Liver (tissue), 9 donors: Measurements from ENCODE around the gene NOP9. TPM values are rescaled to one million over a fixed set of nuclear protein-coding genes. Genes with fewer than 3 reads are reported as not detected.

ENCODE experiments used
- DNase-seq: peaks from one replicate; pipeline ENCODE4 v3.0.0-alpha.2; 2017; ENCODE audit warnings: low spot score
- H3K27ac ChIP-seq, 2 donors: one replicate each; pipeline ENCODE4 v1.7.0; 2013; ENCODE audit warnings: inconsistent platforms in 2 of 2, low read length in 2 of 2, control low read depth in 1 of 2, low read depth in 1 of 2, mild to moderate bottlenecking in 1 of 2
- H3K27me3 ChIP-seq, 4 donors: one replicate each; pipeline versions ENCODE4 v1.6.1 to v1.7.0; 2013; ENCODE audit warnings: low read length in 3 of 4, inconsistent platforms in 1 of 4, mild to moderate bottlenecking in 1 of 4, moderate library complexity in 1 of 4; ENCODE audit not compliant: control insufficient read depth in 4 of 4, insufficient read depth in 4 of 4
- H3K36me3 ChIP-seq, 4 donors: one replicate each; pipeline versions ENCODE4 v1.6.1 to v1.7.0; 2013; ENCODE audit warnings: low read length in 3 of 4, mild to moderate bottlenecking in 3 of 4, low read depth in 1 of 4, moderate library complexity in 1 of 4; ENCODE audit not compliant: control insufficient read depth in 4 of 4, insufficient read depth in 3 of 4
- H3K4me1 ChIP-seq, 4 donors: one replicate each; pipeline versions ENCODE4 v1.6.1 to v1.7.0; 2013; ENCODE audit warnings: low read length in 3 of 4, mild to moderate bottlenecking in 3 of 4, moderate library complexity in 1 of 4; ENCODE audit not compliant: control insufficient read depth in 4 of 4, insufficient read depth in 4 of 4
- H3K4me3 ChIP-seq, 3 donors: one replicate each; pipeline versions ENCODE4 v1.6.1 to v1.7.0; 2013; ENCODE audit warnings: low read length in 3 of 3, control low read depth in 1 of 3, low read depth in 1 of 3, mild to moderate bottlenecking in 1 of 3
- H3K9ac ChIP-seq, 2 donors: one replicate each; pipeline ENCODE4 v1.7.0; 2013; ENCODE audit warnings: low read length in 2 of 2, mild to moderate bottlenecking in 2 of 2, moderate library complexity in 2 of 2, control low read depth in 1 of 2, low read depth in 1 of 2
- H3K9me3 ChIP-seq, 4 donors: one replicate each; pipeline versions ENCODE4 v1.6.1 to v1.7.0; 2013; ENCODE audit warnings: low read length in 3 of 4; ENCODE audit not compliant: control insufficient read depth in 4 of 4
- CTCF ChIP-seq: fragments of 150-350 bp; IDR thresholded peaks from 2 replicates; pipeline ENCODE4 v1.5.1; 2017; ENCODE audit warnings: improper control_type of control experiment, low read depth, low read length; ENCODE audit not compliant: missing input control
- EGR1 ChIP-seq, 2 donors: IDR thresholded peaks; 2 replicates each; pipeline ENCODE4 v1.6.1; 2016 to 2018; ENCODE audit warnings: antibody characterized with exemption in 2 of 2, low read depth in 2 of 2
- FOXA1 ChIP-seq: IDR thresholded peaks from 2 replicates; pipeline ENCODE4 v1.6.1; 2016; ENCODE audit warnings: antibody characterized with exemption
- FOXA2 ChIP-seq: IDR thresholded peaks from 2 replicates; pipeline ENCODE4 v1.6.1; 2016; ENCODE audit warnings: antibody characterized with exemption
- GABPA ChIP-seq, 2 donors: IDR thresholded peaks in 1 of 2; conservative IDR thresholded peaks in 1 of 2; 2 replicates each; pipeline ENCODE4 v1.6.1; 2016; ENCODE audit warnings: antibody characterized with exemption in 2 of 2, mild to moderate bottlenecking in 1 of 2, moderate library complexity in 1 of 2
- HNF4A ChIP-seq, 2 donors: conservative IDR thresholded peaks; 2 replicates each; pipeline ENCODE4 v1.6.1; 2016; ENCODE audit warnings: antibody characterized with exemption in 2 of 2, mild to moderate bottlenecking in 2 of 2
- HNF4G ChIP-seq: IDR thresholded peaks from 2 replicates; pipeline ENCODE4 v1.6.1; 2016; ENCODE audit warnings: antibody characterized with exemption
- JUND ChIP-seq, 2 donors: IDR thresholded peaks; 2 replicates each; pipeline ENCODE4 v1.6.1; 2016; ENCODE audit warnings: antibody characterized with exemption in 2 of 2
- NR2F2 ChIP-seq: IDR thresholded peaks from 2 replicates; pipeline ENCODE4 v1.6.1; 2016; ENCODE audit warnings: antibody characterized with exemption
- RXRA ChIP-seq, 2 donors: IDR thresholded peaks; 2 replicates each; pipeline ENCODE4 v1.6.1; 2017 to 2018; ENCODE audit warnings: antibody characterized with exemption in 2 of 2, mild to moderate bottlenecking in 1 of 2
- SP1 ChIP-seq: IDR thresholded peaks from 2 replicates; pipeline ENCODE4 v1.6.1; 2018; ENCODE audit warnings: antibody characterized with exemption, mild to moderate bottlenecking
- ZBTB33 ChIP-seq: IDR thresholded peaks from 2 replicates; pipeline ENCODE4 v1.6.1; 2016; ENCODE audit warnings: antibody characterized with exemption
- WGBS: extraction: QIAGEN DNeasy Blood & Tissue Kit; methylation state at CpG from one replicate; pipeline ENCODE4 v1.1.7; 2013; 5-methylcytosine and 5-hydroxymethylcytosine counted together
- polyA plus RNA-seq, 2 donors: library from polyadenylated mRNA; stranded (reverse) in 1 of 2; unstranded in 1 of 2; fragments of 200-250 nt in 1 of 2; fragments of >200 nt in 1 of 2; fragmentation: Nextera tagmentation in 1 of 2; extraction: Ambion mirVana in 1 of 2; gene quantifications; one replicate each; pipeline versions ENCODE4 v1.2.1 to v1.2.3, GENCODE V29; 2013 to 2015
- total RNA-seq, 2 donors: library from RNA; depleted of rRNA; stranded (reverse); fragments of >200 nt; gene quantifications; one replicate each; pipeline ENCODE4 v1.2.3, GENCODE V29; 2014
- donor health status: healthy.
- donor health status: healthy.
- donor health status: healthy.
- donor health status: healthy.
- donor health status: healthy.

Gene NOP9
- total and polyA plus RNA-seq, 4 donors = 3.8 to 18.2 (median 9.7) TPM

- Histone ChIP-seq H3K9ac (no peak overlapping the region), H3K36me3 (peaks cover 0 to 38% (median 10%) of the 10 kb centered on the region in 4 donors), H3K27me3 (no peaks in the 10 kb centered on the region), H3K9me3 (no peaks in the 10 kb centered on the region), H3K27ac (no peak overlapping the region), H3K4me1 (peaks cover 0 to 5% (median 3%) of the 10 kb centered on the region in 4 donors), H3K4me3 (no peak overlapping the region)
- no peak for TF ChIP-seq FOXA1
- TF ChIP-seq JUND (IDR thresholded peaks at IDR 0.05) = no peak
- TF ChIP-seq RXRA (IDR thresholded peaks at IDR 0.05) = no peak
- TF ChIP-seq HNF4G = no peak
- no peak for TF ChIP-seq CTCF
- TF ChIP-seq HNF4A (conservative IDR thresholded peaks at IDR 0.05) = no peak
- no peak for TF ChIP-seq SP1
- no peak for TF ChIP-seq ZBTB33
- 89% methylated on average over 18 of the region's 18 CpGs for WGBS
- no peak for DNase-seq
Measured at GRCh38 chr14:24266344-24267244, 33.1 kb upstream of the NOP9 start.

- no peak for TF ChIP-seq FOXA2
- TF ChIP-seq HNF4G = no peak
- no peak for TF ChIP-seq NR2F2
- no peak for TF ChIP-seq GABPA (IDR thresholded peaks at IDR 0.05 in 1 of 2, conservative IDR thresholded peaks at IDR 0.05 in 1 of 2)
- no peak for TF ChIP-seq CTCF
- no peak for TF ChIP-seq SP1
- TF ChIP-seq EGR1 (IDR thresholded peaks at IDR 0.05; ENCODE audit: low read depth in 2 of 2) = no peak
- WGBS = 95% methylated on average over 9 of the region's 9 CpGs
- peaks cover 0 to 38% (median 10%) of the 10 kb centered on the region in 4 donors for H3K36me3 ChIP-seq
- peaks cover 1 to 11% (median 4%) of the 10 kb centered on the region in 4 donors for H3K4me1 ChIP-seq
- H3K27me3 ChIP-seq = no peaks in the 10 kb centered on the region
- no peak overlapping the region for H3K4me3 ChIP-seq
- H3K9ac ChIP-seq = no peak overlapping the region
- no peaks in the 10 kb centered on the region for H3K9me3 ChIP-seq
- H3K27ac ChIP-seq = no peak overlapping the region
- DNase-seq = no peak
Measured at GRCh38 chr14:24267516-24267915, 32.1 kb upstream of the NOP9 start.
